ENCODE data around the gene PALLD.

PALLD gene

GRCh38 chr4:168880072-168880675 is 383.3 kb downstream of the PALLD start:
- in situ Hi-C loops (cut with HindIII; ENCODE audit: low sequenced_read_pairs): no loop called here

- in situ Hi-C loops (cut with HindIII; ENCODE audit: low sequenced_read_pairs): no loop called here
Observed at GRCh38 chr4:168880811-168881595, 384.2 kb downstream of the PALLD start.

DNA sequence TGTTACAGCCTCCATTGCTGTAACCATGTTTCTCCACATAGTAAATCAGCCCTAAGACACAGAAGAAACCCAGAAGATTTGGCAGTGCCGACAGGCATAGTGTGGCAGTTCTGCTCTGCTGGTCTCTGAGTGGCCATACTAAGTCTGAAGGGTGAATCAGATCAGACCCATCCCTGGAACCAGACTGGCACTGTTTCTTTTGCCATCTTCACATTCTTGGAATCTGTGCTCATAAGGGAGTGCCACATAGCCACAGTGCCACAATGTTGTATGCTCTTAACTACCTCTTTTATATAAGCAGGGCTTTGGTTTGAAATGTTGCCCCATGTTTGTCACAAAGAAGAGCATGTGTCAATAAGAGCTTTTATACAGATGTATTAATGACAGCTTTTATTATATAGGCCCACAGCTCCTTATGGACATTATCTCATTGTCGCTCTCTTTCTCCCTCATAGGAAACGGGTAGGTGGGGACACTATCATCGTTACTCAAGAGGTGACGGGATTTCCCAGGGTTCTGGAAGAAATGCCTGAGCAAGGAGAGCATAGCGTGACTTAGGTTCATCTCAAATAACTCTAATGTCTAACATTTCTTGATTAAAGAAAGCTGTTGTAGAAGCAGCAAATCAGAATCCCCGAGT is 385.0 kb downstream of the PALLD start:
- in situ Hi-C loops (cut with HindIII; ENCODE audit: low sequenced_read_pairs): no loop called here

GRCh38 chr4:168882650-168883233 is 385.9 kb downstream of the PALLD start:
- in situ Hi-C loops (cut with HindIII; ENCODE audit: low sequenced_read_pairs): no loop called here

DNA sequence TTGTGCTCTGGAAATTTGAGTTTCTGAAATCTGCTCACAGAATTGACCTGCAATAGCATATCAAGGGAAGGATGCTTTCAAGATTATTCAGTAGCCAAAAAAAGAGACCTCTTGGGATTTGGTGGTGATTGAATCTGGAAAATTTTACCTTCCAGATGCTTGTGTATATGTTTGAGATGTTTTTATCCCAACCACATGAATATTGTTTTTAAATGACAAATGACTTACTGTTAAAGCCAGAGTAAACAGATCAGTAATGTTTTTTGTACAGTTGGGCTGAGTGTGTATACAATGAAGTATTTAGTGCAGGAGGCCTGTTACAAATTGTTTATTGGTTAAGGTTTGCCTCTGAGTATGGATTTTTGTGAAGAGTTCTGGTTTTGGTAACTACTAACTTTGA is 386.7 kb downstream of the PALLD start:
- in situ Hi-C loops (cut with HindIII; ENCODE audit: low sequenced_read_pairs): no loop called here

GRCh38 chr4:168884251-168885124 is 387.6 kb downstream of the PALLD start:
- in situ Hi-C loops (cut with HindIII; ENCODE audit: low sequenced_read_pairs): no loop called here

GRCh38 chr4:168885400-168885799 is 388.5 kb downstream of the PALLD start:
- in situ Hi-C loops (cut with HindIII; ENCODE audit: low sequenced_read_pairs): no loop called here

DNA sequence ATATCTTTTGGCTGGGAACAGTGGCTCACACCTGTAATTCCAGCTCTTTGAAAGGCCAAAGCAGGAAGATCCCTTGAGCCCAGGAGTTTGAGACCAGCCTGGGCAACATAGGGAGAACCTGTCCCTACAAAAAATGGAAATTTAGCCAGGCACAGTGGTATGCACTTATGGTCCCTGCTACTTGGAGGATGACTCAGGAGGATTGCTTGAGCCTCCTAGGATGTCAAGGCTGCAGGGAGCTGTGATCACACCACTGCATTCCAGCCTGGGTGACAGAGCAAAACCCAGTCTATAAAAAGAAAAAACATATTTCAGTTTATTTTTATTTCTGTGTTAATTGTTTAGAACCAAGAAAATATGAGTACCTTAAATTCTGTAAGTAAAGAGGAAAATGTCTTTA is 389.5 kb downstream of the PALLD start:
- in situ Hi-C loops (cut with HindIII; ENCODE audit: low sequenced_read_pairs): no loop called here

DNA sequence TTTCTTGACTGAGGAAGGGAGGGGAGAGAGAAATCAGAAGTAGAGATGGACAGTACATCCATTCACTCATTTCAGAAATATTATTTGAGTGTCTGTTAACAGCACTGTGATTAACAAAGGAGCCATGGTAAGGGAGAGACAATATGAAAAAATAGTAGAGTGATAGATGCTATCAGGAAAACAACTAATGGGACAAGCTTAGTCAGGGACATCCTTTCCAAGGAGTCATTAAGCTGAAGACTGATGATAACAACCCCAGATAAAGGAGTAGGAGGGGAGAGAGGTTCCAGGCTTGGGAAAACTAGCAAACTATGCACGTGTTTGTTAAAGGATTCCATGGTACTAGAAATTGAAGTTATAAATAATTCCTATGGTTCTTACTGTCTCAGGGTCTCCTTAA is 391.0 kb downstream of the PALLD start:
- in situ Hi-C loops (cut with HindIII; ENCODE audit: low sequenced_read_pairs): no loop called here

- in situ Hi-C loops (cut with HindIII; ENCODE audit: low sequenced_read_pairs): no loop called here
Observed at GRCh38 chr4:168888715-168889215, 391.9 kb downstream of the PALLD start.

DNA sequence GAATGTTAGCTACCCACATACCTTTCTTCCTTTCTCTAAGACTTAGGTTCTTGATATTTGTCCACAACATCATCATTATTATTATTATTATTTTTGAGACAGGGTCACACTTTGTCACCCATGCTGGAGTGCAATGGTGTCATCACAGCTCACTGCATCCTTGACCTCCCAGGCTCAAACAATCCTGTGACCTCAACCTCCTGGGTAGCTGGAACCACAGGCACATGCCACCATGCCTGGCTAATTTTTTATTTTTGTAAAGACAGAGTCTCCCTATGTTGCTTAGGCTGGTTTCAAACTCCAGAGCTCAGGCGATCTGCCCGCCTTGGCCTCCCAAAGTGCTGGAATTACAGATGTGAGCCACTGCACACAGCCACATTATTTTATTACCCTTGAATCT is 394.2 kb downstream of the PALLD start:
- in situ Hi-C loops (cut with HindIII; ENCODE audit: low sequenced_read_pairs): no loop called here

DNA sequence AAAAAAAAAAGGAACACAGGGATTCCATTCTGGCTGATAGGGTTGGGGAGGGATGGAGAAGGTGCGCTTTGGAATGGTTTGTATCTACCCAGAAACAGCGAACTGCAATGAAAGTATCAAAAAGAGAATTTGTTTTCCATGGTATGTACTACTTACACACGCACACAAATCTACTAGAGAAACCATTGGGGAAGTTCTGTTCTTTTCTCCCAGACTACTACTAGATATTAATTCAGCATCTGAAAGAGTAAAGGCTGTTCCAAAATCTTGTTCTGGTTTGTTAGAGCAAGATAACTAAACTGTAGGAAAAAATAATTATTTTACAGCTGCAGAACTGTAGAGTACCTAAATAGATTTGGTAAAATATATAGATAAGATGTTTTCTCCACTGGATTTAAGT is 394.8 kb downstream of the PALLD start:
- in situ Hi-C loops (cut with HindIII; ENCODE audit: low sequenced_read_pairs): no loop called here

GRCh38 chr4:168892475-168892874 is 395.6 kb downstream of the PALLD start:
- in situ Hi-C loops (cut with HindIII; ENCODE audit: low sequenced_read_pairs): no loop called here

- in situ Hi-C loops (cut with HindIII; ENCODE audit: low sequenced_read_pairs): no loop called here
Observed at GRCh38 chr4:168893205-168893604, 396.4 kb downstream of the PALLD start.

GRCh38 chr4:168893807-168894206 is 397.0 kb downstream of the PALLD start:
- in situ Hi-C loops (cut with HindIII; ENCODE audit: low sequenced_read_pairs): no loop called here

GRCh38 chr4:168900080-168900479 is 403.2 kb downstream of the PALLD start:
- in situ Hi-C loops (cut with HindIII; ENCODE audit: low sequenced_read_pairs): no loop called here

DNA sequence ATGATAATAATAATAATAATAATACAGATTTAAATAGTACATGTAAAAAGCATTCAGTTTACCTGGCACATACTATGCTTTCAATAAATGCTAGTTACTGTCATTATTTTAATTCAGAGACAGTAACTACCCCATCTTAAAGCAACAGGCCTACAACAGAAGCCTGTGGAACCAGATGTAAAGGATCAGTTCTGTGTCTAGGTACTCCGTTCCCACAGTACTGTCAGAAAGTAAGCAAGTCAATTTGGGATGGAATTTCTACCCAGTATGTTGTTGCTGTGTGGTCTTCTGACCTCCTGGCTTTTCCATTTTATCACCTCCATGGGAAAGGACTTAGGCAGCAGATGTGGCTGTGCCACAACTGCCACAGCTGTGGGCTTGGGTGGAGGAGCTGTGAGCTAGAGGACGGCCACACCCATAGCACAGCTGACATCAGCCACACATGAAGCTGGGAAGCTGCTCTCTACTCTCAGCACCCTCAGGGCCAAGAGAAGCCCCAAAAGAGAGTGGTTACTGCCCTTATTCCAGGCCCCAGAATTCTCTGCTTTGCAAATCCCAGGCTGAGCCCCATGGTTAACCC is 410.4 kb downstream of the PALLD start:
- in situ Hi-C loops (cut with HindIII; ENCODE audit: low sequenced_read_pairs): no loop called here

GRCh38 chr4:168908093-168908492 is 411.2 kb downstream of the PALLD start:
- in situ Hi-C loops (cut with HindIII; ENCODE audit: low sequenced_read_pairs): no loop called here

- in situ Hi-C loops (cut with HindIII; ENCODE audit: low sequenced_read_pairs): no loop called here
Observed at GRCh38 chr4:168908851-168909273, 412.0 kb downstream of the PALLD start.

DNA sequence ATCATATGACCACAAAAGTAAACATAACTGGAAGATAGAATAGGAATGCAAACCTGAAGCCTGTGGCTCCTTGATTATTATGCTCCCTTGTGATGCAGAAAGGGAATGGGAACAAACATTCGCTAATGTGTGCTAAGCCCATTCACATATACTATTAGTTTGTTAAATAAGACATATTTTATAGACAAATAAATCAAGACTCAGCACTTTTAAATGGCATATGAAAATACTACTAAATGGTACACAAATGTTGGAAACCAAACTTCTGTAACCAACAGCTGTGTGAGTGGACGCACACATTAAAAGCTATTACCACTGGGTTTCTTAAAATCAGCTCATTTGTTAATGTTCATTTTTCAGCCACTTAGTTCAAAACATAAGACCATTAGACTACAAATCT is 417.2 kb downstream of the PALLD start:
- in situ Hi-C loops (cut with HindIII; ENCODE audit: low sequenced_read_pairs): no loop called here

Measured in DLD1 (cell line).